GM21723 (cell line): ENCODE measurements around the gene RNF225.
A peak's percentile ranks its signal among the peaks of the same experiment; 100 is the strongest.

Experiments used
- ATAC-seq: cut with Tn5 transposase; IDR thresholded peaks from one replicate; pipeline ENCODE4 v1.9.1; 2021; ENCODE audit warnings: mild to moderate bottlenecking, moderate library complexity; ENCODE audit not compliant: unreplicated experiment

Gene RNF225

DNA sequence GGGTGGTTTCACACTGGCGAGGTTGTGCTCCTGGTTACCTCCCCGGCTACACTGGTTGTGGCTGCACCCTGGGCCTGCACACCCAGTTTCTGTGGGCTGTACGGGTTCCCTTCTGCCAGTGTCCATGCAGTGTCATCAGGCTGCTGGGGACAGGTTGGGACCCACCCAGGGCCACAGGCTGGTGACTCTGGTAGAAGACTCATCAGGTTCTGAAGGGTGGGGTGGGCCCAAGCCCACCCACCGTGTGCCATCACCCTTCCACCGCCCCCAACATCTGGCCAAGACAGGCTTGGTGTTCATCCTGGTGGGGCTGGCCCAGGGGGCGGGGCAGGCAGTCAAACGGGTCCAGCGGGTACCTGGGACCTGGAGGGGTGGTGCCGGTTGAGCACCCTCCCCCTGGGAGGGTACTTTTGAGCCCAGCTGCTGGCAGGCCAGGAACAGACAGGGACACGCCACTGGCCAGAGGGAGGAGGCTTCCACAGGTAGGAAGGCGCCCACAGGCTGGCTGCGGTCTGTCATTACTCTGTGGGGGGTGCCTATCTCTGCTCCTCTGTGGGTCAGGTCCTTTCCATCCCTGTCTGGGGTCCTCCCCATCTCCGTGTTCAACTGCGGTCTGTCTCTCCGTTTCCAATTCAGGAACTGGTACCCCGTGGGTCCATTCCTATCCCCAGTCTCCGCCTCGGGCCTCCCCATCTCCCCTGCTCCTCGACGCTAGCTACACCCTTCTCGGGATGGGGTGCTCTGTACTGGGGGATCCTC, at the start of gene RNF225:
Gene RNF225 (plus strand): TSS at position 437 of the 759 bp plus-strand sequence. CDS start 434 bp downstream, outside the sequence.
- ATAC-seq, result no peak

DNA sequence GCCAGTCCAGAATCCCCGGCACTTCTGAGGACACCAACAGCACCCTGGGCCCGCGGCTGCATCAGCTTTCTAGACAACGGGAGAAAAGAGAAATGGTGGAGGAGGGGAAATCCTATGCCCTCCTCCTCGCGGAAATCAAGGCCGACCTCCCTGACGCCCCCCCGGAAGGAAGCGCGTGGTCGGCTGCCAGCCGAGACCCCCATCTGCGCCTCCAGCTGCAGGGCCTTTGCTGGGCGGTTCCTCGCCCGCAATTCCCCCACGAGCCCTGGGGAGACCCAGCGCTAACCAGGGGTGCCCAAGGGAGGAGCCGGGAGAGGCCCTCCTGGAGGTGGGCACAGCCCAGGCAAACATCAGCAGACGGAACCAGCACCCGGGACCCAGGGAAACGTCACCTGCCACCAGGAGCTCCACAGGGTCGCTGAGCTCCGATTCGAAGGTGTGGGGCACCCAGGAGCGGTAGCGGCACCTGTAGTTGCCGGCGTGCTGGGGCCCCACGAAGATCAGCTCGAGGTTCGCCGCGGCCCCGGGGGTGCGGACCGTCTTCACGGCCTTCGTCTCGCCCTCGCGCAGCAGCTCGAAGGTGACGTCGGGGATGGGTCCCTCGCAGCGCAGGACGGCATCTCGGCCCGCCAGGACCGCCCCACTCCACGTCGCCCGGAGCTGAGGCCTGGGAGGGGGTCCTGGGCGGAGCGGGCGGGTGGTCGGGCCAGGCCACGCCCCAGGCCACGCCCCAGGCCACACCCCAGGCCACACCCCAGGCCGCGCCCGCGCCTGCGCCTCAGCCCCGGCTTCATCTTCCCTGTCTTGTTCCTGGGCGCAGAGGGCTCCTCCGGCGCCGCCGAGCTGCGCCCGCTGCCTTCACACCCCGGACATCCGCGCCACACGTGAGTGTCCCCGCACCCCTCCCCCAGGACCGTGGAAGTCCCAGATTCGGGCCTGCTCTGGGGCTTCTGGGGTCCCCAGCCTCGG, 48.2 kb upstream of the RNF225 start:
- peak; percentile 88 for ATAC-seq

DNA sequence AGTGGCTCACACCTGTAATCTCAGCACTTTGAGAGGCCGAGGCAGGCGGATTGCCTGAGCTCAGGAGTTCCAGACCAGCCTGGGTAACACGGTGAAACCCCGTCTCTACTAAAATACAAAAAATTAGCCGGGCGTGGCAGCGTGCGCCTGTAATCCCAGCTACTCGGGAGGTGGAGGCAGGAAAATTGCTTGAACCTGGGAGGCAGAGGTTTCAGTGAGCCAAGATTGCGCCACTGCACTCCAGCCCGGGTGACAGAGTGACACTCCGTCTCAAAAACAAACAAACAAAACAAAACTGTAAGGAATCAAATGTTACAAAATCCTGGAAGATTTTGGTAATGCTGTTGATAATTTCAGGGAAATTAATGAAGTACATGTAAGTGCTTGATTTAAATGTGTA, 47.4 kb upstream of the RNF225 start:
- peak; percentile 14 for ATAC-seq

DNA sequence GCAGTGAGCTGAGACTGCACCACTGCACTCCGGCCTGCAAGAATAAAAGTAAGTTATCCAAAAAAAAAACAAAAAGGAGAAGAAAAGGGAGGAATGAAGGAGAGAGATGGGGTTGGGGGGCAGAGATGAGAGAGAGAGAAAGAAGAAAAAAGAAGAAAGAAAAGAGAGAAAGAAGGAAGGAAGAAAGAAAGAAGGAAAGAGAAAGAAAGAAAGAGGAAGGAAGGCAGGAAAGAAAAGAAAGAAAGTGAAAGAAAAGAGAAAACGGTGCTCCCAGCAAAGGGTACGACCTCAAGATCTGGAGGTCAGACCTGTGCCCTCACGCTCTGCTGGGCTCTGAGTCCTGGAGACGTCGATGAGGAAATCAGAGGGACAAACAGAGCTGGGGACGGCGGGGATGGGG, 45.9 kb upstream of the RNF225 start:
- ATAC-seq, result no peak

DNA sequence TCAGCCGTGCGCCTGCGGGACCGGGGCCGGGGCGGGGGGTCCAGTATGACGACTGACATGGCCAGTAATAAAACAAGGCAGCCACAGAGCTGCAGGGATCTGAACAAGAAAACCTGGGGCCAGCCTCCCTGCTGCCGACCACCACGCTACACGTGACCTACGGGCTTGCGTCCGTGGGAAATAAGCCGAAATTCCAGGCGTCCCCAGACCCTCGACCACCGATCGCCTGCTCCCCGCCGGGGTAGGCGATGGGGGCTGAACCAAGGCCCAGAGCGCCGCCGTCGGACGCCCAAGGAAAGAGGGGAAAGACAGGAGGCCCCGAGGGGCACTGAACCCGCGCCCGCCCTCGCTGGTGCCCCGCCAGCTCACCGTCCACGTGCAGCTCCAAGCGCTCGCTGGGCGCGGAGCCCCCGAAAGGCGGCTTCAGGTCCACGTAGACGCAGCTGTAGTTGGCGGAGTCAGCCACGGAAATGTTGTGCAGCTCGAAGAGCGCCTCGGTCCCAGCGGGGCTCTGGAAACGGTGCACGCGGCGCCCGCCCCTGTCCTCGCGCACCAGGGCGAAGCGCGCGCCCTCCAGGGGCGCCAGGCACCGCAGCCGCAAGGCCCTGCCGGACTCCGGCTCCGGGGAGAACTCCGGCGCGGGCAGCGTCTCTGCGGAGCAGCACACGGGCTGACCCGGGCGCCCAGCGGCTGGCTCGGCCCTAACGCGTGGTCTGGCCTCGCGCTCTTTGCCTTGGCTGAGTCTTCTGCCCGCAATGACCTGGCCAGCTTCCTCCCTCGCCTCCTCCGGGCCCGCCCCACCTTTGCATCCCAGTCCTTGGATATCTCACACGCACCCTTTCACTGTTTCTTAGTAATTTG, 45.2 kb upstream of the RNF225 start:
- no peak for ATAC-seq

DNA sequence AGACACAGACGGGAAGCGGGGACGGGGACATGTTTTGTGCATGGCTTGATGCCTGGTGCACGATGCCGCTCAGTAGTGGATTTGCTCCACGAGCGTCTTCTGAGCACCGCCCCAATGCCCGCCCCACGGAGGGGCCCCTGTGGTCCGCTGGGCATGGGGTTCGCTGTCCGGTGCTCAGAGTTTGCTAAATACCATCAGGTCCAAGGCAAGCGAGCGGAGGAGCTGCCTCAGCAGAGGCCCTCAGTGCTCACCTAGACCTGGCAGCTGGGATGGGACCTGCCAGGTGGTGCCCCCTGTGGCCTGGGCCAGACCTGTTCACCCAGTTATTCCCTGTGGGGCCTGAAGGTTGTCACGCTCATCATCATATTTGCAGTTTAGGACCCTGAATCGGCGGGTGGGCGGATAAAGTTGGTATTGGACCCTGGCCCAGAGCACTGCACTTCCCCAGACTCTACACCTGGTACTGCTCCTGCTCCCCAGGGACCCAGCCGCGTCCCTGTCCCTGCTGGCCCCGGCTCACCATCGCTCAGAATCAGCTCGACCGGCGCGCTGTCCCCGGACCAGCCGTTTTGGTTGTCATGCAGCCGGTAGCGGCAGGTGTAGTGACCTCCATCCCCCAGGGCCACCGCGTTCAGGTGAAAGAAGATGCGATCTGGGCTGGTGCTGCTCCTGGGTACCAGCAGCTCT, 44.4 kb upstream of the RNF225 start:
- ATAC-seq, result no peak

DNA sequence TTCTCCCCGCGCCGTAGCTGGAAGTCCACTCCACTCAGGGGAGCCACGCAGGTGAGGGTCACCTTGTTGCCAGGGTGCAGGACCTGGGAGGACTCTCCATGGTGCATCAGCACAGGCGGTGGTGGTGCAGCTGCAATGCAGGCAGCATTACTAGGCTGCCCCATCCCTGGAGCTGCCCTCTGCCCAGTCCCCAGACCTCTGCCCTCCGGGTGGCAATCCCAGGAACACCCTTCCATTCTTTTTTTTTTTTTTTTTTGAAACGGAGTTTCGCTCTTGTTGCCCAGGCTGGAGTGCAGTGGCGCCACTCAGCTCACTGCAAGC, 43.9 kb upstream of the RNF225 start:
- ATAC-seq, result no peak

DNA sequence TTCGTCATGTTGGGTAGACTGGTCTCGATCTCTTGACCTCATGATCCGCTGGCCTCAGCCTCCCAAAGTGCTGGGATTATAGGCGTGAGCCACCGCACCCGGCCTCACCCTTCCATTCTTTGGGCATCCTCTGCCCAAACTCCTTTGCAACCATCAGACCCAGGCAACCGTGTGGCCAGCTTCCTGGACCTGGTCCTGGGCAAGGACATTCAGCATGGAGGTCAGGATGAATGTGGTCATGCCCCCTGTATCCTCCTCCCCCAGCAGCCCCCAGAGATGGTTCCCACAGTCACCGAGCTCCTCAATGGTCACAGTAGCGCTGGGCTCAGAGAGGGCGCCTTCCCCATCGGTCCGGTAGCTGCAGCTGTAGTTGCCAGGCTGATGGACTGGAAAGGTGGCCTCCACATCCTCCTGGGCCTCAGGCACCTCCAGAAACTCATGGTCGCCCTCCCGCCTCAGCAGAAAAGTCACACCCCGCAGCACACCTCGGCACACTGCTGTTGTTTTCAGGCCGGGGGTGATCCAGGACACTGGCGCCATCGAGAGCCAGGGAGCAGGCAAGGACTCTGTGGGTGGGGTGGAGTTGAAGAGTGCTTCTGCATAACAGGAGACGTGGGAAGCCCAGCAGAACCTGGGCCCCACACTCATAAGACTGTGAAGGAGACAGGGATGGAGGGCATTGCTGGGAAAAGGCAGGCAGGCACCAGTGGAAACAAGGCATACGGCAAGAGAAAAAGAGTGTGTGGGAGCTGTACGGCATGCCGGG, 43.3 kb upstream of the RNF225 start:
- no peak for ATAC-seq

DNA sequence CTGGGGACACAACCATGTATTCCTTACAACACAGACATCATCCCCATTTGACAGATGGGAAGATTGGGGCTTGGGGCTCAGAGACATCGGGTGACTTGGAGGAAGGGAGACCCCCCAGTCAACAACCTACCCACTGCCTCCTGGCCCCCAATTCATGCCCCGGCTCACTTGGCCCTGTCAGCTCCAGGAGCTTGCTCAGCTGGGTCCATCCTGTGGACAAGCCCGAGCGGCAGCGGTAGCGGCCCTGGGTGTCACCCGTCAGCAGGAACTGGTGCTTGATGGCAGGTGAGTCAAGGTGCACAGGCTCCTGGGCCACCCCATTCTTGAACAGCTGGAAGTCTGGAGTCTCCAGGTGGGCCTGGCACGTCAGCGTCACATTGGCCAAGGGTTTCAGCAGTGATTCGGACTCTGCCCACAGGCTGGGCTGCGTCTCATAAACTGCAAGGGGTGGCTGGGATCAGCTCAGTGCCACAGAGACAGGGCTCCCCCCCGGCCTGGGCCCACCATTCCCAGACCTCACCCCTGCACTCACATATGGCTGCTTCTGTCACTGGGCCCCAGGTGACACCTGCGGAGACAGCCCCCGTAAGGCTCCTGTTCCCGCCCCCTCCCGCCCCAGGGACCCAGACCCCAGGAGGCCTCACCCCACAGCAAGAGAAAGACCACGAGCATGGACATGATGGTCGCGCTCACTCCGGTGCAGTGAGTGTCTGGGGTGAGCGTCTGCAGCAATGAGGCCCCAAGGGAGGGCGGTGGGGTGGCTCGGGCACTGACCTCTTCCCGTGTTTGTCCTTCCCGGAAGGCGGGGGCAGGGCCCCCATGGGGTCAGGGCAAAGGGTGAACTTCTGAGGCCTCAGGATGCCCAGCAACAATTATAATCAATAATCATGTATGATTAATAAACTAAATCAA, 42.4 kb upstream of the RNF225 start, which contains the start of gene A1BG:
Gene A1BG (minus strand): TSS at position 733 of the 912 bp plus-strand sequence. CDS start 55 bp downstream, at position 678.
- ATAC-seq, result no peak

DNA sequence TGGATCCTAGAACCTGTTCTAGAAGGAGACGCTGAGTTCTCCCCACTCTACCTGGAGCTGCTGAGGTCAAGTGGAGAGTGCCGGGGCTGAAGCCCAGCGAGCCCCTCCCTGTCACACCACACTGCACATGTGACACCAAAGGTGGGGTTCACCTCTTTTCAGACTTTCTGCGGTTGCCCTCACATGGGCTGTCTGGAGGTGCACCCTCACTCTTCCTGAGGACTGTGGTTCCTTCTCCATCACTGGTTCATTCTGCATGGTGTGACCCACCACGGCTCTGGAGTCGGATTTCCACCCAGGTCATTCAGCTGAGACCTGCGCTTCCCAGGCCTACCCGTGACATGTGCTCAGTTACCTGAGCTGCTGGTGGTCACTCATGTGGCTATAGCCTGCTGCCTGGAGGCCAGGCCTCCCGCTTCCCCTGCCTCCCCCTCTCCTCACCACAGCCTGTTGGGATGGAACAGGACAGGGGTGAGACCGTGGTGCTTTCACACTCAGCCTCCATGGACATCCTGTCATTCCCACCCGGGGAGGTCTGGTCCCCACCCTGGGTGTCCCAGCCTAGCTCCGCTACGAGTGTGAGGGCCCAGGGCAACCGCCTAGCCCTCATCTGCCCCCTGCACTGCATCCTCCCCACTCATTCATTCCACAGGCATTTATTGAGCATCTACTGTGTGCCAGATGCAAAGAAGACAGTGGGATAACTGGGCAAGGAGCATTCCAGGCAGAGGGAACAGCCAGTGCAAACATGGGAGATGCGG, 41.6 kb upstream of the RNF225 start:
- ATAC-seq, result no peak

DNA sequence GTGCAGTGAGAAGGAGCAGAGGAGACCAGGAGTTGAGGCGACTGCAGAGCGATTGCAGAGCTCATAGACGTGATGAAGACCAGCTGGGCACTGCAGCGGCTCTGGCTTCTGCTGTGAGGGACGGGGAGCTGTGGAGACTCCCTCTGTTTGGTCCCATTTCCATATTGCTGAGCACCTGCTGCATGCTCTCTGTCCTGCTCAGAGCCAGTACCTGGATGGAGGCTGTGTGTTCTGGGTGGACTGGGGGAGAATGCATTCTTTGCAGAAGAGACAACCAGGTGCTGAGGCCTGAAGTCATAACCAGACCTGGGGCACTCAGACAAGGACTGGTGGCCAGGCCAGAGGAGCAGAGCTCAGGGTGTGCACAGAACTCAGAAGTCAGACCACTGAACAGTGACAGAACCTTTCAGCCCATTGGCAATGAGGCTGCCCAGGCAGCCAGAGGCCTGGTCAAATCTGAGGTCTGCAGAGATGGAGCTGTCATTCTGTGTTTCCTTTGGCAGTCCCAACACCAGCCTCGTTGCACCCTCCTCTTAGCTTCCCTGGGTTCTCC, 40.9 kb upstream of the RNF225 start:
- ATAC-seq, result no peak

DNA sequence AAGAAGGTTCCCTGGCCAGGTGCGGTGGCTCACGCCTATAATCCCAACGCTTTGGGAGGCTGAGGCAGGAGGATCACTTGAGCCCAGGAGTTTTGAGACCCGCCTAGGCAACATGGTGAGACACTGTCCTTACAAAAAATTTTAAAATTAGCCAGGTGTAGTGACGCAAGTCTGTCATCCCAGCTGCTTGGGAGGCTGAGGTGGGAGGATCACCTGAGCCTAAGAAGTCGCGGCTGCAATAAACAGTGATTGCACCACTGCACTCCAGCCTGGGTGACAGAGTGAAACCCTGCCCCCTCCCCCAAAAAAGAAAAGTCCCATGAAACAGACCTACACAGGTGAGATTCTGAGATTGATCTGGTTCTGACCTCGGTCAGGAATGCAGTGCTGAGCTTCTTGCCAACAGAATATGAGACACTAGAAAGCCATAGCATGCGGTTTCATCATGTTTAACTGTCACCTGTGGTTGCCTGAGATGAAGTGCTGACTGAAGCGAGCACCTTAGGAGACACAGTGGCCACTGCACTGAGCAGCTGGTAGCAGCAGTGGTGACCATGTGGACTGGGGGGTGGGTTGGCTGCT, 40.1 kb upstream of the RNF225 start:
- no peak for ATAC-seq

DNA sequence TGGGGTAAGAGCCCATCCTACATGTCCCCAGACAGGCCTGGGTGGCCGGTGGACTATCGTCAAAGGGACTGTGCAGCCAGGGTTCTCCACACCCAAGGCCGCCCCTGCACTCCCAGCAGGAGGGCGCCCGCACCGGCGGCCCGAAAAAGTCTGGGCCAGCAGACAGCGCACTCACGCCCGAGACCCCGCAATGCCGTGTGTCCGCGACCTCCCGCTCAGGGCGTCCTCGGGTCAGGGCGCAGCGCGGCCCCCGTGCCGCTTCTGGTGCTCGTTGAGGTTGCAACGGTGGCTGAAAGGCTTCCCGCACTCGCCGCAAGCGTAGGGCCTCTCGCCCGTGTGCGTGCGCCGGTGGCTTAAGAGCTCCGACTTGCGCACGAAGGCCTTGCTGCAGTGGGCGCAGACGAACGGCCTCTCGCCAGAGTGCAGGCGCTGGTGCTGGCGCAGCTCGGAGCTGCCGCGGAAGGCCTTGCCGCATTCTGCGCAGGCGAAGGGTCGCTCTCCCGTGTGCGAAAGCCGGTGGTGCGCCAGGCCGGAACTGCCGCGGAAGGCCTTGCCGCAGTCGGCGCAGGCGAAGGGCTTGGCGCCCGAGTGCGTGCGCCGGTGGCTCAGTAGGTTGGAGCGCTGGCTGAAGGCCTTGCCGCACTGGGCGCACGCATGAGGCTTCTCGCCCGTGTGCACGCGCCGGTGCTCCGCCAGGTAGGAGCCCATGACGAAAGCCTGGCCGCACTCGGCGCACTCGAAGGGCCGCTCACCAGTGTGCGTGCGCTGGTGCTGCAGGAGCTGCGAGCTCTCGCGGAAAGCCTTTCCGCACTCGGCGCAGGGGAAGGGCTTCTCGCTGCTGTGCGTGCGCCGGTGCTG, 39.3 kb upstream of the RNF225 start:
- no peak for ATAC-seq

DNA sequence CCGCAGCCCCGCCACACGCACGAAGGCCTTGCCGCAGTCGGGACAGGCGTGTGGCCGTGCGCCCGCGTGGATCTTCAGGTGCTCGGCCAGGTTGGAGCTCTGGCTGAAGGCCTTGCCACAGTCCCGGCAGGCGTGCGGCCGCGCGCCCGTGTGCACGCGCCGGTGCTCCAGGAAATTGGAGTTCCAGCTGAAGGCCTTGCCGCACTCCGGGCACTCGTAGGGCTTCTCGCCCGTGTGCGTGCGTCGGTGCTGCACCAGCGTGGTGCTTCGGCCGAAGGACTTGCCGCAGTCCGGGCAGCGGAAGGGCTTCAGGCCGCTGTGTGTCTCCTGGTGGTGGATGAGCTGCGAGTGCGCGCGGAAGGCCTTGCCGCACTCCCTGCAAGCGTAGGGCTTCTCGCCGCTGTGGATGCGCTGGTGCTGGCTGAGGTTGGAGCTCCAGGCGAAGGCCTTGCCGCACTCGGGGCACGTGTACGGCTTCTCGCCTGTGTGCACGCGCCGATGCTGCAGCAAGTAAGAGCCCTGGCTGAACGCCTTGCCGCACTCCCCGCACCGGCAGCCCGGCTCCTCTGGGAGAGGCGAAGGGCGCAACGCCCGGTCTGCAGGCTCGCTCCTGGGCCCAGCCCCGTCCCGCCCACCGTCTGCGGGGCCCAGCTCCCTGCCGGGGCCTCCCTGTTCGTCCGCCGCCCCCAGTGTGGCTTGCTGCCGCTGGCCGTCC, 38.5 kb upstream of the RNF225 start:
- no peak for ATAC-seq

DNA sequence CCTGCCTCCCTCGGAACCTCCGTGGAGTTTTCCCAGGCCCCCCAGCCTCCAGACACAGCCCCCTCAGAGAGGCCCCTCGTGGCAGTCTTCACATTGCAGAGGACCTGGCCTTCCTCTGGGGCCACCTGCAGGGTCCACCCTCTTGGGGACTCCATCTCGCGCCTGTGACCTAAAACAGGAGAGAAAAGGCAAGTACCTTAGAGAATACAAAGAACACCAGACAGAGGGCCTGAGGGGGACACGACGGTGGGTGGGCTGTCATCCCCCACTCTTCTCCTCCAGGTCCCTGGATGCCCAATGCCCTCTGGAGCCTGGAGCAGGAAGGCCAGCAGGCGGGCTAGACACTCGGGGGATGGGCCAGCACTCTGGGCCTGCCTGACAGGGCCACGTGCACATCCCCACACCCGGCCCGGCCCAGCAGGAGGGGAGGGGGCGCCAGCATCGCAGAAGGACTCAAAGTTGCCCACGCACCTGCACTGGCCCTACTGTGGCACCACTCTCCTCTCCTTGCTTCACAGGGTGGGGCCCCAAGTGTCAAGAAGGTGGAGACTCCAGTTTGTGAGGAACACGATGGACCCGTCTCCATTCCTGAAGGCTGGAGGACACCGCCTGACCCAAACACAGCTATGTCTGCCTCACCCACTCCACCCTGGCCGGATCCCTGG, 37.8 kb upstream of the RNF225 start:
- no peak for ATAC-seq
